ENCODE results near the gene GDF10. TPM values are rescaled to one million over a fixed set of nuclear protein-coding genes. Genes with fewer than 3 reads are reported as not detected.

GDF10 gene
- total RNA-seq, 1 experiment from 2014 or later, result 0.24 TPM

- TF ChIP-seq ZSCAN18 (CRISPR knock-in tag; IDR thresholded peaks at IDR 0.05), result no peak
- TF ChIP-seq, protein P1, sequence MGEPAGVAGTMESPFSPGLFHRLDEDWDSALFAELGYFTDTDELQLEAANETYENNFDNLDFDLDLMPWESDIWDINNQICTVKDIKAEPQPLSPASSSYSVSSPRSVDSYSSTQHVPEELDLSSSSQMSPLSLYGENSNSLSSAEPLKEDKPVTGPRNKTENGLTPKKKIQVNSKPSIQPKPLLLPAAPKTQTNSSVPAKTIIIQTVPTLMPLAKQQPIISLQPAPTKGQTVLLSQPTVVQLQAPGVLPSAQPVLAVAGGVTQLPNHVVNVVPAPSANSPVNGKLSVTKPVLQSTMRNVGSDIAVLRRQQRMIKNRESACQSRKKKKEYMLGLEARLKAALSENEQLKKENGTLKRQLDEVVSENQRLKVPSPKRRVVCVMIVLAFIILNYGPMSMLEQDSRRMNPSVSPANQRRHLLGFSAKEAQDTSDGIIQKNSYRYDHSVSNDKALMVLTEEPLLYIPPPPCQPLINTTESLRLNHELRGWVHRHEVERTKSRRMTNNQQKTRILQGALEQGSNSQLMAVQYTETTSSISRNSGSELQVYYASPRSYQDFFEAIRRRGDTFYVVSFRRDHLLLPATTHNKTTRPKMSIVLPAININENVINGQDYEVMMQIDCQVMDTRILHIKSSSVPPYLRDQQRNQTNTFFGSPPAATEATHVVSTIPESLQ (CRISPR knock-in tag; IDR thresholded peaks at IDR 0.05), result no peak
- TF ChIP-seq IRF2 (CRISPR knock-in tag; IDR thresholded peaks at IDR 0.05; ENCODE audit: borderline replicate concordance, low read depth), result no peak
- no peak for TF ChIP-seq ESRRA (CRISPR knock-in tag; IDR thresholded peaks at IDR 0.05; ENCODE audit: borderline replicate concordance)
- TF ChIP-seq CREM (CRISPR knock-in tag; IDR thresholded peaks at IDR 0.05), result no peak
Observed at GRCh38 chr10:47332371-47332770, 32.4 kb downstream of the GDF10 start (continued).

DNA sequence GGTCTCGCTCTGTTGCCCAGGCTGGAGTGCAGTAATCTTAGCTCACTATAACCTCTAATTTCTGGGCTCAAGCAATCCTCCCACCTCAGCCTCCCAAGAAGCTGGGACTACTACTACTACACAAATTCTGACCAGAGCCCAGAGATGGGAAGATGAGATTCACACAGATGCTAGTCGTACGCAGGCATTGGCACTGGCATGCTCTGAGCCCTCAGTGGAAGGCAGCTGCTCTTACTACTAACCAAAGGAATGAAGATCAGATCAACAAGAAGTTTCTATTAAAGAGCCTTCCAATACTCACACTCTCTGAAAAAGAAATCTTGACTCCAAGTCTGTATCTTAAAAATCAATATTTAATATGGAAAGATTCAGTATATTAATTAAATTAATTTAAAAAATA, 32.9 kb downstream of the GDF10 start:
- DNase-seq (ENCODE audit: low spot score) (no peak), ATAC-seq (no peak)
- Mint-ChIP-seq H3K36me3 (no peaks in the 10 kb centered on the region), H3K4me1 (no peaks in the 10 kb centered on the region), H3K27ac (no peak overlapping the region), H3K27me3 (ENCODE audit: low read depth) (no peaks in the 10 kb centered on the region), H3K9me3 (peaks cover 12% of the 10 kb centered on the region), H3K4me3 (no peak overlapping the region)
- ChIA-PET CTCF (interaction anchor here (2.7 kb wide), 1 partner anchor 285 kb away, joined by 8 read pairs; no protein-coding TSS in a partner anchor), POLR2A (no interaction called here)
- TF ChIP-seq CBFB (CRISPR knock-in tag; IDR thresholded peaks at IDR 0.05; ENCODE audit: low read depth), result no peak
- TF ChIP-seq, protein P2, sequence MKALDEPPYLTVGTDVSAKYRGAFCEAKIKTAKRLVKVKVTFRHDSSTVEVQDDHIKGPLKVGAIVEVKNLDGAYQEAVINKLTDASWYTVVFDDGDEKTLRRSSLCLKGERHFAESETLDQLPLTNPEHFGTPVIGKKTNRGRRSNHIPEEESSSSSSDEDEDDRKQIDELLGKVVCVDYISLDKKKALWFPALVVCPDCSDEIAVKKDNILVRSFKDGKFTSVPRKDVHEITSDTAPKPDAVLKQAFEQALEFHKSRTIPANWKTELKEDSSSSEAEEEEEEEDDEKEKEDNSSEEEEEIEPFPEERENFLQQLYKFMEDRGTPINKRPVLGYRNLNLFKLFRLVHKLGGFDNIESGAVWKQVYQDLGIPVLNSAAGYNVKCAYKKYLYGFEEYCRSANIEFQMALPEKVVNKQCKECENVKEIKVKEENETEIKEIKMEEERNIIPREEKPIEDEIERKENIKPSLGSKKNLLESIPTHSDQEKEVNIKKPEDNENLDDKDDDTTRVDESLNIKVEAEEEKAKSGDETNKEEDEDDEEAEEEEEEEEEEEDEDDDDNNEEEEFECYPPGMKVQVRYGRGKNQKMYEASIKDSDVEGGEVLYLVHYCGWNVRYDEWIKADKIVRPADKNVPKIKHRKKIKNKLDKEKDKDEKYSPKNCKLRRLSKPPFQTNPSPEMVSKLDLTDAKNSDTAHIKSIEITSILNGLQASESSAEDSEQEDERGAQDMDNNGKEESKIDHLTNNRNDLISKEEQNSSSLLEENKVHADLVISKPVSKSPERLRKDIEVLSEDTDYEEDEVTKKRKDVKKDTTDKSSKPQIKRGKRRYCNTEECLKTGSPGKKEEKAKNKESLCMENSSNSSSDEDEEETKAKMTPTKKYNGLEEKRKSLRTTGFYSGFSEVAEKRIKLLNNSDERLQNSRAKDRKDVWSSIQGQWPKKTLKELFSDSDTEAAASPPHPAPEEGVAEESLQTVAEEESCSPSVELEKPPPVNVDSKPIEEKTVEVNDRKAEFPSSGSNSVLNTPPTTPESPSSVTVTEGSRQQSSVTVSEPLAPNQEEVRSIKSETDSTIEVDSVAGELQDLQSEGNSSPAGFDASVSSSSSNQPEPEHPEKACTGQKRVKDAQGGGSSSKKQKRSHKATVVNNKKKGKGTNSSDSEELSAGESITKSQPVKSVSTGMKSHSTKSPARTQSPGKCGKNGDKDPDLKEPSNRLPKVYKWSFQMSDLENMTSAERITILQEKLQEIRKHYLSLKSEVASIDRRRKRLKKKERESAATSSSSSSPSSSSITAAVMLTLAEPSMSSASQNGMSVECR (CRISPR knock-in tag; IDR thresholded peaks at IDR 0.05; ENCODE audit: borderline replicate concordance), result no peak
- TF ChIP-seq, protein P3, sequence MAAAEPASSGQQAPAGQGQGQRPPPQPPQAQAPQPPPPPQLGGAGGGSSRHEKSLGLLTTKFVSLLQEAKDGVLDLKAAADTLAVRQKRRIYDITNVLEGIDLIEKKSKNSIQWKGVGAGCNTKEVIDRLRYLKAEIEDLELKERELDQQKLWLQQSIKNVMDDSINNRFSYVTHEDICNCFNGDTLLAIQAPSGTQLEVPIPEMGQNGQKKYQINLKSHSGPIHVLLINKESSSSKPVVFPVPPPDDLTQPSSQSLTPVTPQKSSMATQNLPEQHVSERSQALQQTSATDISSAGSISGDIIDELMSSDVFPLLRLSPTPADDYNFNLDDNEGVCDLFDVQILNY (CRISPR knock-in tag; IDR thresholded peaks at IDR 0.05), result no peak
- no peak for TF ChIP-seq PRRX2 (CRISPR knock-in tag; IDR thresholded peaks at IDR 0.05)
- no peak for TF ChIP-seq ZNF281 (CRISPR knock-in tag; IDR thresholded peaks at IDR 0.05)
- no peak for TF ChIP-seq TP53 (CRISPR knock-in tag; IDR thresholded peaks at IDR 0.05)
- TF ChIP-seq AFF4 (CRISPR knock-in tag; IDR thresholded peaks at IDR 0.05; ENCODE audit: borderline replicate concordance), result no peak
- TF ChIP-seq, protein P4, sequence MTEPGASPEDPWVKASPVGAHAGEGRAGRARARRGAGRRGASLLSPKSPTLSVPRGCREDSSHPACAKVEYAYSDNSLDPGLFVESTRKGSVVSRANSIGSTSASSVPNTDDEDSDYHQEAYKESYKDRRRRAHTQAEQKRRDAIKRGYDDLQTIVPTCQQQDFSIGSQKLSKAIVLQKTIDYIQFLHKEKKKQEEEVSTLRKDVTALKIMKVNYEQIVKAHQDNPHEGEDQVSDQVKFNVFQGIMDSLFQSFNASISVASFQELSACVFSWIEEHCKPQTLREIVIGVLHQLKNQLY (CRISPR knock-in tag; IDR thresholded peaks at IDR 0.05), result no peak
- no peak for TF ChIP-seq ATF3 (CRISPR knock-in tag; conservative IDR thresholded peaks at IDR 0.05)
- TF ChIP-seq SP1 (CRISPR knock-in tag; conservative IDR thresholded peaks at IDR 0.05), result no peak
- no peak for TF ChIP-seq MYBL2 (CRISPR knock-in tag; IDR thresholded peaks at IDR 0.05)
- no peak for TF ChIP-seq USF2 (CRISPR knock-in tag; IDR thresholded peaks at IDR 0.05)
- TF ChIP-seq FOXJ3 (CRISPR knock-in tag; IDR thresholded peaks at IDR 0.05; ENCODE audit: borderline replicate concordance), result no peak

Data from WTC11 (cell line).